UCSD-AML1 (cell line): Measurements from ENCODE around the gene MAGI2.
"Not testable (repeated sequence)": the region's sequence is repeated elsewhere in the genome, so short reads cannot be mapped to it uniquely, and the experiment has no call there.

Experiments used
- DNase-seq: peaks from one replicate; lab custom pipeline; 2025; ENCODE audit not compliant: unreplicated experiment; lab: John Stamatoyannopoulos, UW

The MAGI2 gene

GRCh38 chr7:78329001-78329655 is 1124.3 kb downstream of the MAGI2 start:
- no peak for DNase-seq

DNA sequence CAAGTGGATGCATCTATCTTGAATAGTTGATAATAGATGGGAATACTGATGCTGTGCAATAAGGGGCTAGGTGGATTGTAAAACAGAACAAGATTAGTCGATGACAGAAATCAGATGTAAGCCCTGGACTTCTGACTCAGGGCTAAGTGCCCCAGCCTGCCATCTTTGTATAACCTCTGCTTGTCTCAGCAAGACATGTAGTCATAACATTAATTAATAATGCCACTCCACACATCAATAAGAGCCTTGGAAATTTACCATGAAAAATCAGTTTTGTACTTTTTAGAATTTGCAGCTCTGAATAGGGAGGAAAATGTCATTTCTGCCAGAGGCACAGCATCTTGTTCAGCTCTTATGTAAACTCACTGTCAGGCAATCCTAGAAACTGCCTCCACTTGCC is 1125.7 kb downstream of the MAGI2 start:
- DNase-seq = no peak

- no peak for DNase-seq
These were observed 1126.6 kb downstream of the MAGI2 start for GRCh38 chr7:78326876-78327275.

GRCh38 chr7:78326189-78326588 is 1127.3 kb downstream of the MAGI2 start:
- DNase-seq = no peak

DNA sequence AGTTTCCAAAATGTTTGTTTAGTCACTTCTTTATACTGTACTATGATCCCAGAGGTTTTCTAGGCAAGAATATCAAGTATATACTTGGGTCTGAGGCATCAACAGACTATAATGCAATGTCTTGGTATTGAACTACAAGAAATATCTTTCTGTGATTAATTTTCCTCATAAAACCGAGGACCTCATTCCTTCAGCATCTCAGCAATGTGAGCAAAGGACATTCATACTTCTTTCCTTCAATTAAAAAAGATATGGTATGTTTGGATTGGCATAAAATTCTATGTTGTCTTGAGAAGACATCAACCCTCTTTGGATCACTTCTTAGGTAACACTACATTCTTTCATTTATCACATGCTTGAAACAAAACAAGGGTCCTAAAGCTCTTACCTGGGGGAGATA is 1130.3 kb downstream of the MAGI2 start:
- no peak for DNase-seq

GRCh38 chr7:78322231-78322630 is 1131.2 kb downstream of the MAGI2 start:
- DNase-seq = not testable (repeated sequence)

GRCh38 chr7:78317371-78317770 is 1136.1 kb downstream of the MAGI2 start:
- no peak for DNase-seq

- no peak for DNase-seq
These were observed 1137.4 kb downstream of the MAGI2 start for GRCh38 chr7:78316110-78316509.

- DNase-seq = no peak
These were observed 1138.3 kb downstream of the MAGI2 start for GRCh38 chr7:78315119-78315518.

GRCh38 chr7:78311181-78311580 is 1142.3 kb downstream of the MAGI2 start:
- no peak for DNase-seq

DNA sequence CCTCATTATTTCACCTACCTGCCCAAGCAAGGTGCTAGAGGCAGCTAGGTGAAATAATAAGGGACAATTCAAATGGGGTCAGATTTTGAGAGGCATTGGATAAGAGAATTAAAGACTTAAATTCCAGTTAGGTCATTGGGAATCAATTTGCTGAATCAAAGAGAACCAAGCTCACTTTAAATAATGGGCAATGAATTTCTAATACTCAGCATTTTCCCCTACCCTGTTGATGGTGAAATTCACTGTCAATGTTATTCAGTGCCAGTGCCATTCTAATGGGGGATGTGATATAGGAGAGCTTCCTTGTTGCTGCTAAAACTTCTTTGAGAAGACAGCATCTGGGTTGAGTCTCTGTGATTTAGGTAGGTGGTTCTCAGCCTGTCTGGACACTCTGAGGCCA is 1145.6 kb downstream of the MAGI2 start:
- no peak for DNase-seq

DNA sequence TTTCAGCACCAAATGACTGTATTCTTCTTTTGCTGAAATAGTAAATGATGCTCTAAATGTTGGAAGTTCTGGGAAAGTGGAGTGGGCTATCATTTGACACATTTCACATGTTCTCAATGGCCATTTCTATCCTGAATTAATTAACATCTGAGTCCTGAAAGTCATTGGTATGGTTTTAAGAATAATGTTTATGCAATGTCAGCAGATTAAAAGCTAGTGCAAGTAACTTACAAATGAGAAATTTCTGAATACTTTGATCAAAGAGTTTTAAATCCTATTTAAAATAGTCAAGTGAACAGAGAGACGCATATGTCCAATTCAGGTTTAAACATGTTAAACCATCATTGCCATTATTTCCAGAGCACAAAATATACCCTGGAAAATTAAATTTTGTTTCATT is 1146.8 kb downstream of the MAGI2 start:
- no peak for DNase-seq

DNA sequence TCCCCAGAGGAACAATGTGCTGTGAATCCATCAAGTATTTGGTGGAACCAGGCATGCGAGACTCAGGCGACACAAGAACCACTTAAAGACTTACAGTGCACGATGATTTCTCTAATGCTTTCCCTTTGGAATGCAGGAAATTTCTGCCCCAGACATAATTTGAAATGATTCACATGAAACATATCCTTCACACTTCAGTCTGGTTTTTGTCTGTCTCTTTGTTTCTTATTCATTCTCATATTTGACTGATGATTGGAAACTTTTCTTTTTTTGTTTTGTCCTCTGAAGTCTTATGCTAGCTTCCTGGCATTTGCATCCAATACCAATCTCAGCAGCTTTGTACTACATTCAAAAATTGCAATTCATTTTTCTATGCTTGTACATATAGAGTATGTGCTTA is 1152.1 kb downstream of the MAGI2 start:
- DNase-seq = no peak

DNA sequence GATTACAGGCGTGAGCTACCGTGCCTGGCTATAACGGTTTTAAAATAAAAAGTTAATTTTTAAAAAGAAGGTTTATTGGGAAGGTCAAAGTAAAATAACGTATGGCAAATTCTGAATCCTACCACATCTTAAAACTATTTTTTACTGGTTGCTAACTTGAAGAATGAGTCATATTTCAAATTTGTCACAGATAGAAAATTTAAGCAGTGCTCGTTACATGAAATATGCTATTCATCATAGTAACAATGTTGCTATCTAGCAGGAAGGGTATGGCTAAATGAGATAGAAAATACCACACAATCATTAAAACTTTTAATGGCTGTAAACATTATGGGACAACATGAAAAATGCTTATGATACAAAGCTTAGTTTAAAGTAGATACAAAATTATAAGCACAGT is 1154.4 kb downstream of the MAGI2 start:
- DNase-seq = no peak

DNA sequence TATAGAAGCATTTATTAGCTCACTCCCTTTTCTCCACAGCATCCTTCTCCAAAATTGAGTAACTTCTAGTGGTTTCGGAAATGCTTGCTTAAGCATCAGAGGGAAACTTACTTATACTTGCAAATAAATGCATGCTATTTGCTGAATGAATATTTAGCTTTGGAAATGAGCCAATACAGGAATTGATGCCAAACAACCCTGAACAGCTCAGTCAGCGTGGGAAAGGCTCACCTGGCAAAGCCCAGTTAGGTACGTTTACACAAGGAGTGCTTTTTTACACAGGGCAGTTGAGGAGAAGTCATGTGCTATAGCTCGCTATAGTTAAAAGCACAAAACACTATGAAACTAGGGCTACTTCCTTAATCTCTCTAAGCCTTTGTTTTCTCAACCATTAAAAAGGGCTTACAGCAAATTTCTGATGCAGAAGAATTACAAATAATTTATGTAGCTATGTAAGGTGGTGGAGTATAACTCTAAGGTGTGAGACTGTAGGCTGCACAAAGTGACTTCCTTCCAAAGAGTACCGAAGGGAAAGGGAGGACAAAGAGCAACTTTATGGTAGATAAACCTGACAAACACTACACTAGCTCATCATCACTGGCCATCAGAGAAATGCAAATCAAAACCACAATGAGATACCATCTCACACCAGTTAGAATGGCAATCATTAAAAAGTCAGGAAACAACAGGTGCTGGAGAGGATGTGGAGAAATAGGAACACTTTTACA is 1156.7 kb downstream of the MAGI2 start:
- no peak for DNase-seq

- DNase-seq = no peak
These were observed 1157.3 kb downstream of the MAGI2 start for GRCh38 chr7:78296046-78296597.

DNA sequence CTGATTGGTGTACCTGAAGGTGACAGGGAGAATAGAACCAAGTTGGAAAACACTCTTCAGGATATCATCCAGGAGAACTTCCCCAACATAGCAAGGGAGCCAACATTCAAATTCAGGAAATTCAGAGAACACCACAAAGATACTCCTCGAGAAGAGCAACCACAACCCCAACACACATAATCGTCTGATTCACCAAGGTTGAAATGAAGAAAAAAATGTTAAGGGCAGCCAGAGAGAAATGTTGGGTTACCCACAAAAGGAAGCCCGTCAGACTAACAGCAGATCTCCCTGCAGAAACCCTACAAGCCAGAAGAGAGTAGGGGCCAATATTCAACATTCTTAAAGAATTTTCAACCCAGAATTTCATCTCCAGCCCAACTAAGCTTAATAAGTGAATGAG is 1164.0 kb downstream of the MAGI2 start:
- not testable (repeated sequence) for DNase-seq

GRCh38 chr7:78284945-78285344 is 1168.5 kb downstream of the MAGI2 start:
- no peak for DNase-seq

DNA sequence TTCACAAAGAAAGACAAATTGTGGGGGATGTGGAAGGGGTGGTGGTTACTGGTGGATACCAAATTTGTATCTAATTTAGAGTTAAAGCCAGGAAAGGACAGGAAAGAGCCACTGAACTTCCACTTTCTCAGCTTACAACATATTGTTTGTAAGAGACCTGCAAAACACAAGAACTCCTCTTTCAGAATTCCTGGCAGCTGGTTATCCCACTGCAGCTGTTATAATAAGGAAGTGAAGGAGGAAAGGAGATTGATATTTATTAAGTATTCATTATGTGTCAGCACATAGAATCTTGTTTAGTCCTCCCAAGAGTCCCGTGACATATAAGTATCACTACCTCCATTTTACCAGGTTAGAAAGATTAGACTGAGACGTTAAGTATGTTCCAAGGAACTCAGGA is 1173.2 kb downstream of the MAGI2 start:
- no peak for DNase-seq

DNA sequence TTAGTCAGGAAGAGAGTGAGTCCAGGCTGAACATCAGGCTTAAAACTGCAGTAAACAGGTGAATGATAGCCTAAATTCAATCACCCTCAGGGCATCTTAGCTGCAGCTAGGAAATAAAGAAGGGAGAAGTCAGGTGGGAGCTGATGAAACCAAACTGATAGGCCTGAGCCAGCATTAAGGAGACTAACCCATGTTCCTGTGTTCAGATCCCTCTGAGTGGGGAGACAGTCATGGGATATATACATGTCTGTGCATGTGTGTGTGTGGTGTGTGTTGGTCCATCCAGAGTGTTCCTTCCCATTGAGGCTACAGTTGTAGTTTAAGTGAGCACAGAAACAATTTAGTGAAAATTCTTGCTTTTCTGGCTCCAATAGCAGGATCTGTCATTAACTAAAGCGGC is 1174.0 kb downstream of the MAGI2 start:
- no peak for DNase-seq

- DNase-seq = no peak
These were observed 1174.4 kb downstream of the MAGI2 start for GRCh38 chr7:78279032-78279431.

- DNase-seq = no peak
These were observed 1186.3 kb downstream of the MAGI2 start for GRCh38 chr7:78267141-78267540.

DNA sequence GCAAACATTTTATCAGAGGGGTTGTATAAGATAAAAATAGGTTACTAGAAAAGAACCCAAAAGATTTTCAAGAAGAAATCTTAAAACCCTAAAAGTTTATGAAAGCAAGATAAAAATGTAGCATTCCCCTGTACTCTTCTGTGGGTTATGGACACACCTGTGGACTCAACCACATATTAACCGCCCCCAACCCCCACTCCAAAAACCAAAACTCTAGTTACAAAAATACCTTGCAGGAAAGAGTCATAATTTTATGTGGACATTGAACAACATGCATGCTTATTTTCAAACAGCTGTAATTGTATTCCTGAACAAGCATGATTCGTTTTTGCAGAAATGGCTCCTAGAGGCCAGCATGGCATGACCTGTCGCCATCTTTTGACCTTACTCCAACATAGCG is 1188.0 kb downstream of the MAGI2 start:
- DNase-seq = no peak
